Stimulated activated CD8-positive, alpha-beta memory T cell treated with anti-CD3 and anti-CD28 coated beads, Interleukin-15, amount 100 ng/mL, for 48 hours (primary cell): ENCODE data around the gene SETD1A.
"Not testable (repeated sequence)": the region's sequence is repeated elsewhere in the genome, so short reads cannot be mapped to it uniquely, and the experiment has no call there.

ENCODE experiments used
- DNase-seq, 2 donors: peaks; one replicate each; pipeline ENCODE4 v3.0.0-alpha.2; 2020; ENCODE audit warnings: low read depth in 2 of 2

The SETD1A gene

GRCh38 chr16:30998852-30999761, 41.6 kb downstream of the SETD1A start:
- DNase-seq: no peak

GRCh38 chr16:31000671-31001382, 43.3 kb downstream of the SETD1A start:
- no peak for DNase-seq

- no peak for DNase-seq
Observed at GRCh38 chr16:31001507-31002249, 44.1 kb downstream of the SETD1A start.

GRCh38 chr16:31002250-31002700, 44.7 kb downstream of the SETD1A start:
- DNase-seq: no peak

GRCh38 chr16:31002862-31003341, 45.3 kb downstream of the SETD1A start:
- DNase-seq: no peak

- DNase-seq: no peak
Observed at GRCh38 chr16:31003744-31004143, 46.2 kb downstream of the SETD1A start.

GRCh38 chr16:31004658-31005057, 47.1 kb downstream of the SETD1A start:
- DNase-seq: no peak

- DNase-seq: no peak
Observed at GRCh38 chr16:31005350-31006085, 48.0 kb downstream of the SETD1A start.

- no peak for DNase-seq
Observed at GRCh38 chr16:31006086-31006385, 48.5 kb downstream of the SETD1A start.

- DNase-seq: no peak
Observed at GRCh38 chr16:31006589-31006988, 49.0 kb downstream of the SETD1A start.

- DNase-seq: no peak
Observed at GRCh38 chr16:31007684-31008083, 50.1 kb downstream of the SETD1A start.

- DNase-seq: no peak
Observed at GRCh38 chr16:31008149-31008548, 50.6 kb downstream of the SETD1A start.

- DNase-seq: no peak
Observed at GRCh38 chr16:31008551-31008950, 51.0 kb downstream of the SETD1A start.

GRCh38 chr16:31009120-31009519, 51.6 kb downstream of the SETD1A start:
- DNase-seq: no peak

GRCh38 chr16:31009894-31010584, 52.5 kb downstream of the SETD1A start:
- no peak for DNase-seq

GRCh38 chr16:31010585-31011325, 53.2 kb downstream of the SETD1A start, which contains the start of gene STX1B:
TSS of gene STX1B (minus strand) at chr16:31010638. CDS start at chr16:31010396, 242 bp downstream.
- peak in 1 of 2 donors; percentile 12 for DNase-seq

GRCh38 chr16:31011815-31012214, 54.3 kb downstream of the SETD1A start:
- not testable (repeated sequence) for DNase-seq

- DNase-seq: not testable (repeated sequence)
Observed at GRCh38 chr16:31013292-31013691, 55.7 kb downstream of the SETD1A start.

GRCh38 chr16:31016018-31016417, 58.5 kb downstream of the SETD1A start:
- no peak for DNase-seq

GRCh38 chr16:31017756-31018155, 60.2 kb downstream of the SETD1A start:
- not testable (repeated sequence) for DNase-seq
